HG02759 (cell line): ENCODE measurements around the gene MARCO.

Experiments used
- ATAC-seq: cut with Tn5 transposase; IDR thresholded peaks from one replicate; pipeline ENCODE4 v1.9.1; 2021; ENCODE audit warnings: mild to moderate bottlenecking, moderate library complexity; ENCODE audit not compliant: unreplicated experiment

Gene MARCO

GRCh38 chr2:119004602-119005001 lies 62.6 kb downstream of the MARCO start:
- ATAC-seq: no peak

GRCh38 chr2:119005051-119005450 lies 63.1 kb downstream of the MARCO start:
- no peak for ATAC-seq

GRCh38 chr2:119005555-119005954 lies 63.6 kb downstream of the MARCO start:
- no peak for ATAC-seq

GRCh38 chr2:119006441-119006840 lies 64.4 kb downstream of the MARCO start:
- ATAC-seq: no peak

GRCh38 chr2:119008108-119008507 lies 66.1 kb downstream of the MARCO start:
- ATAC-seq: no peak

- no peak for ATAC-seq
Observed at GRCh38 chr2:119009110-119009509, 67.1 kb downstream of the MARCO start.

- ATAC-seq: no peak
Observed at GRCh38 chr2:119010336-119010735, 68.3 kb downstream of the MARCO start.

- ATAC-seq: no peak
Observed at GRCh38 chr2:119011162-119011909, 69.3 kb downstream of the MARCO start.

- ATAC-seq: no peak
Observed at GRCh38 chr2:119011910-119012209, 69.9 kb downstream of the MARCO start.

GRCh38 chr2:119012345-119013301 lies 70.6 kb downstream of the MARCO start:
- ATAC-seq: no peak

- ATAC-seq: no peak
Observed at GRCh38 chr2:119013671-119014070, 71.7 kb downstream of the MARCO start.

- no peak for ATAC-seq
Observed at GRCh38 chr2:119015845-119016244, 73.9 kb downstream of the MARCO start.

GRCh38 chr2:119019521-119019920 lies 77.5 kb downstream of the MARCO start:
- no peak for ATAC-seq

GRCh38 chr2:119022678-119023077 lies 80.7 kb downstream of the MARCO start:
- ATAC-seq: no peak

GRCh38 chr2:119023534-119023933 lies 81.5 kb downstream of the MARCO start:
- no peak for ATAC-seq

- ATAC-seq: no peak
Observed at GRCh38 chr2:119024152-119024551, 82.2 kb downstream of the MARCO start.

GRCh38 chr2:119024568-119024967 lies 82.6 kb downstream of the MARCO start:
- ATAC-seq: no peak

GRCh38 chr2:119025013-119025412 lies 83.0 kb downstream of the MARCO start:
- ATAC-seq: no peak

GRCh38 chr2:119025762-119026351 lies 83.9 kb downstream of the MARCO start:
- ATAC-seq: no peak

- no peak for ATAC-seq
Observed at GRCh38 chr2:119026890-119027289, 84.9 kb downstream of the MARCO start.

GRCh38 chr2:119028327-119029174 lies 86.6 kb downstream of the MARCO start:
- ATAC-seq: no peak
